Limb (tissue), 2 donors: ENCODE data around the gene MIPOL1.
"Not testable (repeated sequence)": the region's sequence is repeated elsewhere in the genome, so short reads cannot be mapped to it uniquely, and the experiment has no call there.

Source experiments
- DNase-seq, 2 donors: peaks; one replicate each; pipeline ENCODE4 v3.0.0-alpha.2; 2016; ENCODE audit errors: extremely low spot score in 2 of 2

MIPOL1 gene

DNA sequence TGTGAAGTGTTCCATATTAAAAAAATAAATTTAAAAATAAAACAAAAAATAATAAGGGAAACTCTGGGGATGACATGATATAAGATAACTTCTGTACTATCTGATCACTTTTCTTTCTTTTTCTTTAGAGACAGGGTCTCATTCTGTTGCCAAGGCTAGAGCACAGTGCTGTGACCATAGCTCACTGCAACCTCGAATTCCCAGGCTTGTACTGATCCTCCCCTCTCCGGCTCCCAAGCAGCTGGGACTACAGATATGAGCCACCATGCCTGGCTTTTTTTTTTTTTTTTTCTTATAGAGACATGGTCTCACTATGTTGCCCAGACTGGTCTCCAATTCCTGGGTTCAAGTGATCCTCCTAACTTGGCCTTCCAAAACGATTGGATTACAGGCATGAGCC is 10.4 kb upstream of the MIPOL1 start:
- DNase-seq = no peak

DNA sequence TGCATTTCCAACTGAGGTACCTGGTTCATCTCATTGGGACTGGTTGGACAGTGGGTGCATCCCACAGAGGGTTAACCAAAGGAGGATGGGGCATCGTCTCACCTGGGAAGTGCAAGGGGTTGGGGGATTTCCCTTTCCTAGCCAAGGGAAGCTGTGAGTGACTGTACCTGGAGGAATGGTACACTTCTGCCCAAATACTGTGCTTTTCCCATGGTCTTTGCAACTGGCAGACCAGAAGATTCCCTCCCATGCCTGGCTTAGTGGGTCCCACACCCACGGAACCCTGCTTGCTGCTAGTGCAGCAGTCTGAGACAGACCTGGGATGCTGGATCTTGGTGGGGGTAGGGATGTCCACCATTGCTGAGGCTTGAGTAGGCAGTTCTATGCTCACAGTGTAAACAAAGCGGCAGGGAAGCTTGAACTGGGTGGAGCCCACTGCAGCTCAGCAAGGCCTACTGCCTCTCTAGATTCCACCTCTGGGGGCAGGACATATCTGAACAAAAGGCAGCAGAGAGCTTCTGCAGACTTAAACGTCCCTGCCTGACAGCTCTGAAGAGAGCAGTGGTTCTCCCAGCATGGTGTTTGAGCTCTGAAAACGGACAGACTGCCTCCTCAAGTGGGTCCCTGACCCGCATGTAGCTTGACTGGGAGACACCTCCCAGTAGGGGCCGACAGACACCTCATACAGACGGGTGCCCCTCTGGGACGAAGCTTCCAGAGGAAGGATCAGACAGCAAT is 9.7 kb upstream of the MIPOL1 start:
- not testable (repeated sequence) for DNase-seq

DNA sequence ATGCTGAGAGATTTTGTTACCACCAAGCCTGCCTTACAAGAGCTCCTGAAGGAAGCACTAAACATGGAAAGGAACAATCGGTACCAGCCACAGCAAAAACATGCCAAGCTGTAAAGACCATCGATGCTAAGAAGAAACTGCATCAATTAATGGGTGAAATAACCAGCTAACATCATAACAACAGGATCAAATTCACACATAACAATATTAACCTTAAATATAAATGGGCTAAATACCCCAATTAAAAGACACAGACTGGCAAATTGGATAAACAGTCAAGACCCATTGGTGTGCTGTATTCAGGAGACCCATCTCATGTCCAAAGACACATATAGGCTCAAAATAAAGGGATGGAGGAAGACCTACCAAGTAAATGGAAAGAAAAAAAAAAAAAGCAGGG is 8.0 kb upstream of the MIPOL1 start:
- DNase-seq = not testable (repeated sequence)

DNA sequence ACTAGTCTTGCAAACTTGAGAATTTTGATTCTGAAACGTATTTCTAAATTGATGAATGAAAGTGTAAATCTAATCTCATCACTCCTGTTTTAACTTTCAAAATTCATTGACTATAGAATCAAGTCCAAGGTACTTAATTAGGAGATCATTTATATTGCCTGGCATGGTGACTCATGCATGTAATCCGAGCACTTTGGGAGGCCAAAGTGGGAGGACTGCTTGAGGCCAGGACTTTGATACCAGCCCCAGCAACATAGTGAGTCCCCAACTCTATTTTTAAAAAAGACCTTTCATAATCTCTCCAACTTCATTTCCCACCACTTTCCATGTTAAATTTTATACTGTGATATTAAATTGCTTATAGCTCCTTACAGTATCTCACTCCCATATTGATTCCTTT is 3.0 kb upstream of the MIPOL1 start:
- no peak for DNase-seq

DNA sequence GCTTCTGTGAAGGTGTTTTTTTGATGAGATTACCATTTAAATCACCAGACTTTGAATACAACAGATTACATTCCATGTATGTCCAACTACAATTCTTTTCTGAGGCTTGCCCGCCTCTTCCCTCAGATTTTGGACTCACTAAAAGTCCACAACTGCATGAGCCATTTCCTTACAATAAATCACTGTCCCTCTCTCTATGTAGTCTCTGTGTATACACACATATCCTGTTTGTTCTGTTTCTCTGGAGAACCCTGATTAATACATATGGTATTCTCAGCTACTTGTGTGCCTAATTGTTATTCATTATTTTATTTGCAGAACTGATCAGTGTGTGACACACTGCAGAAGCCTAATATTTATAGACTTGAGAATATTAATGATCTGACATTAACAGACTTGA is 2.4 kb upstream of the MIPOL1 start:
- no peak for DNase-seq

DNA sequence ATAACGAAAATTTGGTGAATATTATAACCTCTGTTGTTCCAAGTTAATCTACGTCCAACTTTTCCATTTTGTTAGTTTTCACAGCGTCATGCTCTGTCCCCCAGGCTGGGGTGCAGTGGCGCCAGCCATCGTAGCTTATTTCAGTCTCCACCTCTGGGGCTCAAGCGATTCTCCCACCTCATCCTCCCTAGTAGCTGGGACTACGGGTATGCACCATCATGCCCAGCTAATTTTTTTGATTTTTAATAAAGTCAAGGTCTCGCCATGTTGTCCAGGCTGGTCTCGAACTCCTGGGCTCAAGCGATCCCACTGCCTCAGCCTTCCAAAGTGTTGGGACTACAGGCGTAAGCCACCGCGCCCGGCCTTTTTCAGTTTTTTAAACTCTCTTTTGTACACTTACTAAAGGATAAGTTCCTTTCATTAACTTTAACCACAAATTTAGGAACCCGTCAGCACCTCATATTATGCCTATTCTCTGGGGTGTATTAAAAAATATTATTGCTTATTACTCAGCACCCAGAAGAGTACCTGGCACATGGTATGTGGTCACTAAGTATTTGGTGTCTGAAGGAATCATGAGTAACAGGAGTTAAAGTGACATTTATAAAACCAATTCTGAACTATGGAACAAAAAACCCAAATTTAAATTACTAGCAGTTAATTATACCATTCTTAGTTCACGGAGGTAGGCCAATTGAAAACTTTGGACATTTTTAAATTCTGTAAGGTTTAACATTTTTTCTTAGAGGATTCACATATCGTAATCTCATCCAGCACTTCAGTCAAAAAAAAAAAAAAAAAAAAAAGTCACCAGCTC is 925 bp upstream of the MIPOL1 start:
- DNase-seq = no peak

DNA sequence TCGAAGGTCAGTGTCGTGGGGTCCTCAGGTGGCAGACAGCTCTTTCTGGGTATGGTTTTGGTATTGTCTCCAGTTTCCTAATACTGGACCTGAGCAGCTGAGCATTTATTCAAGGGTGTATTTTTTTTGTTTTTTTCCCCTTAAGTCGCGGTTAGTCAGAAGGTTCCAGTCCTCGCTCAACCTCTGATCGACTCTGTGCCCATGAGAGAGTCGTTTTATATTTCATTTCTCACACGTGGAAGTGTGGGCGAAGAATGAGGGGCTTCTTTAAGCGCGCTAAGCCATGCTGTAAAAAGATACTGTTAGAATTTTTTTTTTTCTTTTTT is 499 bp downstream of the MIPOL1 start:
- no peak for DNase-seq

DNA sequence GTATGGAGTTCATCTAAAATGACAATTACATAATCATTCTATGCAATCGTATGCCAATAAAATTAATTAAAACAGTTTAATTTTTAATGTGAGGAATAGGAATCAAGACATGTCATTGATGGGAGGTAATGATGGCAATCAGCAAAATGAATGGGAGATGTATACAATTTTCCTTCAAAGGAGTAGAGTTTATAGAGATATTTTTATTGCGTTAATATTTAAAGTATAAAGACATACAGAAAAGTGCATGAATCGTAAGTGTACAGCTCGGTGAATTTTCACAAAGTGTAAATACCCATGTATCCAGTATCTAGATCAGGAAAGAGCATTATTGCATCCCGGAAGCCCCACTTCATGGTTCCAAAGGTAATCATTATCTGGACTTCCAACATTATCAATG is 1.2 kb downstream of the MIPOL1 start:
- DNase-seq = no peak

DNA sequence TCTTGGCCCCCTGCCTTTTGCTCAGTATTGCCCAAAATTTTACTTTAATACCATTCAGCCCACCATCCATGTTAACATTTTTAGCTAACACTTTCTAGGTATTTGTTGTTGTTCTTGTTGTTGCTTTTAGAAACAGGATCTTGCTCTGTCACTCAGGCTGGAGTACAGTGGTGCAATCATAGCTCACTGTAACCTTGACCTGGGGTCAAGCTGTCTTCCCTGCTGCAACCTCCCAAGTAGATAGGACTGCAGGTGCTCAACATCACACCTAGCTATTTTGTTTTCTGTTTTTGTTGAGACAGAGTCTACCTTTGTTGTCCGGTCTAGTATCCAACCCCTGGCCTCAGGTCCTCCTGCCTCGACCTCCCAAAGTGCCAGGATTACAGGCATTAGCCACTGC is 4.0 kb downstream of the MIPOL1 start:
- no peak for DNase-seq

DNA sequence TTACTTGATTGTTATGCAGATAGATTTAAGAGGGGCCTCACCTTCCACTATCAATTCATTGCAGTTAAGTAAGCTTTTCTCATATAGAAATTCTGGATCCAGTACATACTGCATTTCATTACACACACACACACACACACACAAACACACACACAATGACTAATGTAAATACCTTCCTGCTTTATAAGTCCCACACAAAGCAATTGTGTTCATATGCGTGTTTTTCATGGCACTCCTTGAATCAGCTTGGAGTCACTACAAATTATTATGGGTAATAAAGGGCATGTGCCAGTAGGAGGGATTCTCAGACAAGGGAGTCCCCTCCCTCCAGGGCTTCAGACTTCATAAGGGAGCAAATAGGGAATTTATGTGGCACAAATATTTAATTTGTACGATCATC is 4.5 kb downstream of the MIPOL1 start:
- no peak for DNase-seq

DNA sequence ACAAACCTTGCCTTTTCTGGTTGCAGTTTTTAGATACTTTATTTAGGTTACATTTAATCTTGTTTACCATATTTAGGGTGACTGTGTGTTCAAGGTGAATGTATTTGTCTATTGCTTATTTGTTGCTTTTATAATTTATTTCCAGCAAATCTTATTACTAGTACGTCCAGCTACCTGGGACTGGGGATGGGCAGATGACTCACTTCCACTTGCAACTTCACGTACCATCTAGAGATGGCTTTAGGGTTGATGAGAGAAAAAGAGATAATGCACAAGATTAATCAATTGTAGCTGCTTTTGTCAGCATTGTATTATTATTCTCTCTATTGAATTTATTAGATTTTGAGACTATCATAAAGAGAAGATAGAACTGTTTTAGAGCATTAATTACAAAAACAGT is 5.1 kb downstream of the MIPOL1 start:
- DNase-seq = no peak

DNA sequence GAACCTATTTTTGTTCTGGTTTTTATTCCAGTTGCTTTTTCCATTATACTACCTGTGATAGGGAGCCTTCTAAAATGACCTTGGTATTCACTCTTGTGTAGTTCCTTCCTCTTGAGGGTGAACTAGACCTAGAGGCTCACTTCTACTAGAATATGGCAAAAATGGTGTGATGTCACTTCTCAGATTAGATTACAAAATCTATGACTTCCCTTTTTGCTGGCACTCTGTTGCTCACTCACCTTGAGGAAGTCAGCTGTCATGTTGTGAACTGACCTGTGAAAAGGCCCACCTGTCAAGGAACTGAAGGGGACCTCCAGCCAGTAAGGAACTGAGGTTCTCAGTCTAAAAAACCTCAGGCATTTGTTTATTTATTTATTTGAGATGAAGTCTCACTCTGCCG is 5.7 kb downstream of the MIPOL1 start:
- DNase-seq = no peak

DNA sequence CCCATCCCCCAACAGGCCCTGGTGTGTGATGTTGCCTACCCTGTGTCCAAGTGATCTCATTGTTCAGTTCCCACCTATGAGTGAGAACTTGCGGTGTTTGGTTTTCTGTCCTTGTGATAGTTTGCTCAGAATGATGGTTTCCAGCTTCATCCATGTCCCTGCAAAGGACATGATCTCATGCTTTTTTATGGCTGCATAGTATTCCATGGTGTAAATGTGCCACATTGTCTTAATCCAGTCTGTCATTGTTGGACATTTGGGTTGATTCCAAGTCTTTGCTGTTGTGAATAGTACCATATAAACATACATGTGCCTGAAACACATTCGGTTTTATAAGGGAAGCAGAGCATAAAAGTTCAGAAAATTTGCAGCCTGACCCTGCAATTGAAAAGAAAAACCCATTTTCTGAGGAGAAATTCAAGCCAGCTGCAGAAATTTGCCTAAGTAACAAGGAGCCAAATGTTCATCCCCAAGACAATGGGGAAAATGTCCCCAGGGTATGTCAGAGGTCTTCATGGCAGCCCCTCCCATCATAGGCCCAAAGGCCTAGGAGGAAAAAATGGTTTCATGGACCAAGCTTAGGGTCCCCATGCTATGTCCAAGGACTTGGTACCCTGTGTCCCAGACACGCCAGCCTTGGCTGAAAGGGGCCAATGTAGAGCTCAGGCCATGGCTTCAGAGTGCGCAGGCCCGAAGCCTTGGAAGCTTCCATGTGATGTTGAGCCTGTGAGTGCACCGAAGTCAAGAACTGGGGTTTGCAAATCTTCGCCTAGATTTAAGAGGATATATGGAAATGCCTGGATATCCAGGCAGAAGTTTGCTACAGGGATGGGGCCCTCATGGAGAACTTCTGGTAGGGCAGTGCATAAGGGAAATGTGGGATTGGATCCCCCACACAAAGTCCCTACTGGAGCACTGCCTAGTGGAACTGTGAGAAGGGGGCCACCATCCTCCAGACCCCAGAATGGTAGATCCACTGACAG is 8.2 kb downstream of the MIPOL1 start:
- DNase-seq = not testable (repeated sequence)

DNA sequence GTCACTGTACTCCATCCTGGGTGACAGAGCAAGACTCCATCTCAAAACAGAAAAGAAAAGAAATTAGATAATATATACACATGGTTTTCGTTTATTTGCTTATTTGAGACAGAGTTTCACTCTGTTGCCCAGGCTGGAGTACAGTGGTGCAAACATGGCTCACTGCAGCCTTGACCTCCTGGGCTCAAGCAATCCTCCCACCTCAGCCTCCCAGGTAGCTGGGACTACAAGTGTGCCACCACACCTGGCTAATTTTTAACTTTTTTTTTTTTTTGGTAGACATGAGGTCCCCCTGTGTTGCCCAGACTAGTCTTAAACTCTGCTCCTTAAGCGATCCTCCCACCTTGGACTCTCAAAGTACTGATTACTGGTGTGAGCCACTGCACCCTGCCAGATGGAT is 11.9 kb downstream of the MIPOL1 start:
- not testable (repeated sequence) for DNase-seq

DNA sequence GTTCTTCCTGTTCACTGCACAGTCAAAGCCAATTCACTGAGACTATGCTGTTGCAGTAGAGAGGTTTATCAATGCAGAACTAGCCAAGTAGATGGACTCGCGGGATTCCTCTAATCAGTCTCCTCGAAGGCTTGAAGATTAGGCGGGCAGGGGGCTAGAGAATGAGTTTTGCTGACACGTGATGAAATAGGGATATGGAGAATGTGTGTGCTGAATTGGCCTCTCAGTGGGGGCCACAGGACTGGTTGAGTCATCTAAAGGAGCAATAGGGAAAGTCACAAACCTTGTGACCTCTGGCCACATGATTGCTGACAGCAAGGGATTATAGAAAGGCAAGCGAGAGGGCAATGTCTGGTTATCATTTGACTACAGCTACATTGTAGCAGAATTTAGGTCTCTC is 12.7 kb downstream of the MIPOL1 start:
- DNase-seq = no peak

DNA sequence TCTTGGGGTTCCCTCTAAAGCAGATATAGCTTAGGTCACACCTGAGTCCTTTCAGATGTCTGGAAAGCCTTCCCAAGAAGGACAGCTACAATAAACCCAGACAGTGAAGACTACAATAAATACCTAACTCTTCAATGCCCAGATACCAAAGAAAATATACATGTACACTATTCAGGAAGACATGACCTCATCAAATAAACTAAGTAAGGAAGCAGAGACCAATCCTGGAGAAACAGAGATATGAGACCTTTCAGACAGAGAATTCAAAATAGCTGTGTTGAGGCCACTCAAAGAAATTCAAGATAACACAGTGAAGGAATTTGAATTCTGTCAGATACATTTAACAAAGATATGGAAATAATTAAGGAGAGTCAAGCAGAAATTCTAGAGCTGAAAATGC is 15.3 kb downstream of the MIPOL1 start:
- no peak for DNase-seq

DNA sequence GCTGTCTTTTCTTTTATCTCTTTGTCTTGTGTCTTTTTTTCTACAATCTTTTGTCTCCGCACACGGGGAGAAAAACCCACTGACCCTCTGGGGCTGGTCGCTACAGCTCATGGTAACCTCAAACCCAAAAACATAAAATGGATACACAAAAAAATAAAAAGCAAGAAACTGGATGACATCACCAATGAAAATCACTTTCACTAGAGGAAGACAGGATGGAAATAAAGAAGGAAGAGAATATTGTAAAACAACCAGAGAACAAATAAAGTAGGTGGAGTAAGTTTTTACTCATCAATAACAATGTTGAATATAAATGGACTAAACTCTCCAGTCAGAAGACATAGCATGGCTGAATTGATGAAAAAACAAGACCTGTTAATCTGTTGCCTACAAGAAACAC is 17.6 kb downstream of the MIPOL1 start:
- DNase-seq = no peak

DNA sequence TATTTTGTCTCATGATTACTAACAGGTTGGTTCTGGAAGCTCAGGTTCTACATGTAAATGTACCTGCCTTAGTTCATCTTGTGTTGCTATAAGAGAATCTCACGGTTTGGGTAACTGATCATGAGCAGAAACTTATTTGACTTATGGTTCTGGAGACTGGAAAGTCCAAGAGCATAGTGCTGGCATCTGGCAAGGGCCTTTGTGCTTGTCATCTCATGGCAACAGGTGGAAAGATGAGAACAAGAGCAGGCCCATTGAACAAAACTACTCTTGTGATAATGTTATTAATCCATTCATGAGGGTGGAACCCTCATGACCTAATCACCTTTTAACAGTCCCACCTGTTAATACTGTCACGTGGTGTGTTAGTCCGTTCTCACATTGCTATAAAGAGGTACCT is 23.3 kb downstream of the MIPOL1 start:
- DNase-seq = no peak

DNA sequence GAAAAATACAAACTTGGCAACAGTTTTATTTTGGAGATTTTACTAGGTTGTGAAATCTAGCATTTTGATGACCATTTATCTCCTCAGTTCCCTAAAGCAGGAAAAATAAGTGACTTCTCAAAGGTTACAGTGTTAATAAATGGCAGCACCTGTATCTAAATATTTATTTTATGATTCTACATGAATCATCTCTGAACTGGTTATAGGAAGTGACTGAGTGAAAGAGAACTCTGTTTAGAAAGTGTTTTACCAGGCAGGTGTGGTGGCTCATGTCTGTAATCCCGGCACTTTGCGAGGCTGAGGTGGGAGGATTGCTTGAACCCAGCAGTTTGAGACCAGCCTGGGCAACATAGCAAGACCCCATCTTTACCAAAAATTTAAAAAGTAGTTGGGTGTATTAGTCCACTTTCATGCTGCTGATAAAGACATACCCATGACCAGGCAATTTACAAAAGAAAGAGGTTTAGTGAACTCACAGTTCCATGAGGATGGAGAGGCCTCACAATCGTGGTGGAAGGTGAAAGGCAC is 26.3 kb downstream of the MIPOL1 start:
- DNase-seq = no peak

DNA sequence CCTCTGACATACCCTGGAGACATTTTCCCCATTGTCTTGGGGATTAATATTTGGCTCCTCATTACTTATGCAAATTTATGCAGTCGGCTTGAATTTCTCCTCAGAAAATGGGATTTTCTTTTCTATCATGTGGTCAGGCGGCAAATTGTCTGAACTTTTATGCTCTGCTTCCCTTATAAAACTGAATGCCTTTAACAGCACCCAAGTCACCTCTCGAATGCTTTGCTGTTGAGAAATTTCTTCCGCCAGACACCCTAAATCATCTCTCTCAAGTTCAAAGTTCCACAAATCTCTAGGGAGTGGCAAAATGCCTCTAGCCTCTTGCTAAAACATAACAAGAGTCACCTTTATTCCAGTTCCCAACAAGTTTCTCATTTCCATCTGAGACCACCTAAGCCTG is 27.9 kb downstream of the MIPOL1 start:
- DNase-seq = not testable (repeated sequence)

DNA sequence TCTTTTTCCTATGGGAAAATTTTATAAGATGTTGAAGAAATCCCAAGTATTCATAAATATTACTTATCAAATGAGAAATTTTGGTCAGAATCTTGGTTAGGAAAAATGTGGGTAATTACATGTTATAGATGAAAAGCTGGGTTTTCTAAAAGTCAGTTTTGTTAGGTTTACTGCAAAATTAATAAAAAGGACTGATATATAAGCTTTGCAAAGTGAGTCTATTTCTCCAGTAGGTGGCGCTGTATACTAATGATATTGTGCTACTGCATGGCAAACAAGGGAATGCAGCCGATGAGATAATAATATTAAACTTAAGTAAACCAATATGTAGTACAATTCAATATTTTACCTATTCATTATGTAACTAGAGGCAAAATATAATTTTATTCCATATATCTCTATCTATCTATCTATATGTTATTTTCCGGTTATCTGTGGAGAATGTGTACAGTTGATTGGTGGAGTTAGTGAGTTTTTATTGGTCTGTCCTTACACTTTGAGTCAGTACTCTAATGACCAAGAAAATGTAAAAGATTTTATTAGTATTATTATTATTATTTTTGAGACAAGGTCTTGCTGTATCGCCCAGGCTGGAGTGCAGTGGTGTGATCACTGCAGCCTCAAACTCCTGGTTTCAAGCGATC is 32.9 kb downstream of the MIPOL1 start:
- DNase-seq = peak in 1 of 2 donors; percentile 78
